Measurements from ENCODE around the gene PRTN3. TPM values are rescaled to one million over a fixed set of nuclear protein-coding genes. Genes with fewer than 3 reads are reported as not detected.

Gene PRTN3
- total RNA-seq, 1 donor from 2014 or later: not detected

- Mint-ChIP-seq H3K9me3 (no peaks in the 10 kb centered on the region), H3K4me1 (no peaks in the 10 kb centered on the region), H3K27ac (no peak overlapping the region), H3K27me3 (no peaks in the 10 kb centered on the region), H3K4me3 (no peak overlapping the region), H3K36me3 (ENCODE audit: low read depth) (peaks cover 48% of the 10 kb centered on the region)
- ChIA-PET POLR2A (no interaction called here), CTCF (no interaction called here)
- no peak for ATAC-seq (ENCODE audit: low read depth)
- TF ChIP-seq CTCF (IDR thresholded peaks at IDR 0.05): no peak
- intact Hi-C loops (cut with micrococcal nuclease): no loop called here
- no peak for DNase-seq
These were observed 43.8 kb downstream of the PRTN3 start for GRCh38 chr19:884420-885211.

- H3K36me3 Mint-ChIP-seq (ENCODE audit: low read depth): peaks cover 57% of the 10 kb centered on the region
- intact Hi-C loops (cut with micrococcal nuclease): no loop called here
- CTCF ChIA-PET: no interaction called here
- TF ChIP-seq CTCF (IDR thresholded peaks at IDR 0.05): no peak
- no peaks in the 10 kb centered on the region for H3K9me3 Mint-ChIP-seq
- no peaks in the 10 kb centered on the region for H3K27me3 Mint-ChIP-seq
- ATAC-seq (ENCODE audit: low read depth): no peak
- no peak overlapping the region for H3K4me3 Mint-ChIP-seq
- POLR2A ChIA-PET: interaction anchor here (0.6 kb wide), 1 partner anchor 102 kb away, joined by 4 read pairs; no protein-coding TSS in a partner anchor
- no peaks in the 10 kb centered on the region for H3K4me1 Mint-ChIP-seq
- no peak for DNase-seq
- no peak overlapping the region for H3K27ac Mint-ChIP-seq
These were observed 44.9 kb downstream of the PRTN3 start for GRCh38 chr19:885536-886224.

- no peaks in the 10 kb centered on the region for H3K27me3 Mint-ChIP-seq
- H3K36me3 Mint-ChIP-seq (ENCODE audit: low read depth): peaks cover 43% of the 10 kb centered on the region
- ATAC-seq (ENCODE audit: low read depth): no peak
These were observed 46.3 kb downstream of the PRTN3 start for GRCh38 chr19:887072-887471.

GRCh38 chr19:887599-887998, 46.8 kb downstream of the PRTN3 start:
- H3K4me3 Mint-ChIP-seq: no peak overlapping the region

More at GRCh38 chr19:887072-887471, 46.3 kb downstream of the PRTN3 start:
- DNase-seq: no peak
- POLR2A ChIA-PET: no interaction called here
- Mint-ChIP-seq H3K9me3 (no peaks in the 10 kb centered on the region), H3K27ac (no peak overlapping the region), H3K4me3 (no peak overlapping the region), H3K4me1 (peaks cover 6% of the 10 kb centered on the region)
- intact Hi-C loops (cut with micrococcal nuclease): no loop called here
- CTCF ChIA-PET: no interaction called here
- TF ChIP-seq CTCF (IDR thresholded peaks at IDR 0.05): no peak

More at GRCh38 chr19:887599-887998, 46.8 kb downstream of the PRTN3 start:
- TF ChIP-seq CTCF (IDR thresholded peaks at IDR 0.05): no peak
- Mint-ChIP-seq H3K4me1 (peaks cover 8% of the 10 kb centered on the region), H3K27ac (no peak overlapping the region), H3K36me3 (ENCODE audit: low read depth) (peaks cover 43% of the 10 kb centered on the region), H3K9me3 (no peaks in the 10 kb centered on the region), H3K27me3 (no peaks in the 10 kb centered on the region)
- ChIA-PET CTCF (no interaction called here), POLR2A (no interaction called here)
- no peak for ATAC-seq (ENCODE audit: low read depth)
- no peak for DNase-seq
- intact Hi-C loops (cut with micrococcal nuclease): no loop called here
